ENCODE data around the gene ATPAF2.

DNA sequence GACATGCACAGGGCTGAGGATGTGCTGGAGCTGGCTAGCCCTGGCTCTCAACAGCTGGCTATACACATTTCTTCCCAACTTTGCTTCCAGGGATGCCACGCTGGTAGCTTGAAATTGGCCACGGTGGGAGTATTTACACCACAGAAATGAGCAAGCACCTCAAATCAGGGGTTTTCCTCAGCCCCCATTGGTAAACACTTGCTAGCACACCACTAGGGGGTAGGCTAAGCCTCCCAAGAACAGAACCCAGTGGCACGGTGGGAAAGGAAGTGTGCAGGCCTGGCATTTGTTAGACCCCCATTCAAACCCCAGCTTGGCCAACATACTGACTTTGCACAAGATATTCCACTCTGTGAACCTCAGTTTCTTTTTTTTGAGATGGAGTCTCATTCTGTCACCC, 53.4 kb downstream of the ATPAF2 start:
- no peak for TF ChIP-seq REST (IDR thresholded peaks at IDR 0.05; ENCODE audit: insufficient read depth in 1 of 2, low read depth in 2 of 2, low read length in 2 of 2)
- no peak for TF ChIP-seq SIN3A (IDR thresholded peaks at IDR 0.05; ENCODE audit: borderline replicate concordance, insufficient read depth, low read length)
- no peak for TF ChIP-seq TAF1 (IDR thresholded peaks at IDR 0.05; ENCODE audit: borderline replicate concordance, insufficient read depth, low read length)
- no peak for TF ChIP-seq POLR2AphosphoS5 (IDR thresholded peaks at IDR 0.05; ENCODE audit: low read depth, low read length)
